Liver (tissue), 9 donors: ENCODE results near the gene DPYSL4. TPM values are rescaled to one million over a fixed set of nuclear protein-coding genes. Genes with fewer than 3 reads are reported as not detected.

Experiments used
- DNase-seq: peaks from one replicate; pipeline ENCODE4 v3.0.0-alpha.2; 2017; ENCODE audit warnings: low spot score
- H3K27ac ChIP-seq, 2 donors: one replicate each; pipeline ENCODE4 v1.7.0; 2013; ENCODE audit warnings: inconsistent platforms in 2 of 2, low read length in 2 of 2, control low read depth in 1 of 2, low read depth in 1 of 2, mild to moderate bottlenecking in 1 of 2
- H3K27me3 ChIP-seq, 4 donors: one replicate each; pipeline versions ENCODE4 v1.6.1 to v1.7.0; 2013; ENCODE audit warnings: low read length in 3 of 4, inconsistent platforms in 1 of 4, mild to moderate bottlenecking in 1 of 4, moderate library complexity in 1 of 4; ENCODE audit not compliant: control insufficient read depth in 4 of 4, insufficient read depth in 4 of 4
- H3K36me3 ChIP-seq, 4 donors: one replicate each; pipeline versions ENCODE4 v1.6.1 to v1.7.0; 2013; ENCODE audit warnings: low read length in 3 of 4, mild to moderate bottlenecking in 3 of 4, low read depth in 1 of 4, moderate library complexity in 1 of 4; ENCODE audit not compliant: control insufficient read depth in 4 of 4, insufficient read depth in 3 of 4
- H3K4me1 ChIP-seq, 4 donors: one replicate each; pipeline versions ENCODE4 v1.6.1 to v1.7.0; 2013; ENCODE audit warnings: low read length in 3 of 4, mild to moderate bottlenecking in 3 of 4, moderate library complexity in 1 of 4; ENCODE audit not compliant: control insufficient read depth in 4 of 4, insufficient read depth in 4 of 4
- H3K4me3 ChIP-seq, 3 donors: one replicate each; pipeline versions ENCODE4 v1.6.1 to v1.7.0; 2013; ENCODE audit warnings: low read length in 3 of 3, control low read depth in 1 of 3, low read depth in 1 of 3, mild to moderate bottlenecking in 1 of 3
- H3K9ac ChIP-seq, 2 donors: one replicate each; pipeline ENCODE4 v1.7.0; 2013; ENCODE audit warnings: low read length in 2 of 2, mild to moderate bottlenecking in 2 of 2, moderate library complexity in 2 of 2, control low read depth in 1 of 2, low read depth in 1 of 2
- H3K9me3 ChIP-seq, 4 donors: one replicate each; pipeline versions ENCODE4 v1.6.1 to v1.7.0; 2013; ENCODE audit warnings: low read length in 3 of 4; ENCODE audit not compliant: control insufficient read depth in 4 of 4
- FOXA1 ChIP-seq: IDR thresholded peaks from 2 replicates; pipeline ENCODE4 v1.6.1; 2016; ENCODE audit warnings: antibody characterized with exemption
- HNF4A ChIP-seq, 2 donors: conservative IDR thresholded peaks; 2 replicates each; pipeline ENCODE4 v1.6.1; 2016; ENCODE audit warnings: antibody characterized with exemption in 2 of 2, mild to moderate bottlenecking in 2 of 2
- HNF4G ChIP-seq: IDR thresholded peaks from 2 replicates; pipeline ENCODE4 v1.6.1; 2016; ENCODE audit warnings: antibody characterized with exemption
- NR2F2 ChIP-seq: IDR thresholded peaks from 2 replicates; pipeline ENCODE4 v1.6.1; 2016; ENCODE audit warnings: antibody characterized with exemption
- RAD21 ChIP-seq, 2 donors: IDR thresholded peaks; 2 replicates each; pipeline ENCODE4 v1.6.1; 2016; ENCODE audit warnings: antibody characterized with exemption in 2 of 2, mild to moderate bottlenecking in 2 of 2
- RXRA ChIP-seq, 2 donors: IDR thresholded peaks; 2 replicates each; pipeline ENCODE4 v1.6.1; 2017 to 2018; ENCODE audit warnings: antibody characterized with exemption in 2 of 2, mild to moderate bottlenecking in 1 of 2
- SP1 ChIP-seq: IDR thresholded peaks from 2 replicates; pipeline ENCODE4 v1.6.1; 2018; ENCODE audit warnings: antibody characterized with exemption, mild to moderate bottlenecking
- YY1 ChIP-seq: IDR thresholded peaks from 2 replicates; pipeline ENCODE4 v1.6.1; 2016; ENCODE audit warnings: antibody characterized with exemption, mild to moderate bottlenecking
- WGBS: extraction: QIAGEN DNeasy Blood & Tissue Kit; methylation state at CpG from one replicate; pipeline ENCODE4 v1.1.7; 2013; 5-methylcytosine and 5-hydroxymethylcytosine counted together
- polyA plus RNA-seq, 2 donors: library from polyadenylated mRNA; stranded (reverse) in 1 of 2; unstranded in 1 of 2; fragments of 200-250 nt in 1 of 2; fragments of >200 nt in 1 of 2; fragmentation: Nextera tagmentation in 1 of 2; extraction: Ambion mirVana in 1 of 2; gene quantifications; one replicate each; pipeline versions ENCODE4 v1.2.1 to v1.2.3, GENCODE V29; 2013 to 2015
- total RNA-seq, 2 donors: library from RNA; depleted of rRNA; stranded (reverse); fragments of >200 nt; gene quantifications; one replicate each; pipeline ENCODE4 v1.2.3, GENCODE V29; 2014
- TF ChIP-seq, protein P1 (sequence below): fragments of 150-350 bp; IDR thresholded peaks from 2 replicates; pipeline ENCODE4 v1.5.1; 2017; ENCODE audit warnings: improper control_type of control experiment, low read depth, low read length; ENCODE audit not compliant: missing input control
- TF ChIP-seq, protein P2 (sequence below): IDR thresholded peaks from 2 replicates; pipeline ENCODE4 v1.6.1; 2016; ENCODE audit warnings: antibody characterized with exemption, mild to moderate bottlenecking
- TF ChIP-seq, protein P3 (sequence below): IDR thresholded peaks from 2 replicates; pipeline ENCODE4 v1.6.1; 2016; ENCODE audit warnings: antibody characterized with exemption
- TF ChIP-seq, protein P4 (sequence below): IDR thresholded peaks from 2 replicates; pipeline ENCODE4 v1.6.1; 2016; ENCODE audit warnings: antibody characterized with exemption
- donor health status: healthy.
- donor health status: healthy.
- donor health status: healthy.
- donor health status: healthy.
- donor health status: healthy.

Gene DPYSL4
- total and polyA plus RNA-seq, 4 donors, result 0.19 to 2.2 (median 0.26) TPM

DNA sequence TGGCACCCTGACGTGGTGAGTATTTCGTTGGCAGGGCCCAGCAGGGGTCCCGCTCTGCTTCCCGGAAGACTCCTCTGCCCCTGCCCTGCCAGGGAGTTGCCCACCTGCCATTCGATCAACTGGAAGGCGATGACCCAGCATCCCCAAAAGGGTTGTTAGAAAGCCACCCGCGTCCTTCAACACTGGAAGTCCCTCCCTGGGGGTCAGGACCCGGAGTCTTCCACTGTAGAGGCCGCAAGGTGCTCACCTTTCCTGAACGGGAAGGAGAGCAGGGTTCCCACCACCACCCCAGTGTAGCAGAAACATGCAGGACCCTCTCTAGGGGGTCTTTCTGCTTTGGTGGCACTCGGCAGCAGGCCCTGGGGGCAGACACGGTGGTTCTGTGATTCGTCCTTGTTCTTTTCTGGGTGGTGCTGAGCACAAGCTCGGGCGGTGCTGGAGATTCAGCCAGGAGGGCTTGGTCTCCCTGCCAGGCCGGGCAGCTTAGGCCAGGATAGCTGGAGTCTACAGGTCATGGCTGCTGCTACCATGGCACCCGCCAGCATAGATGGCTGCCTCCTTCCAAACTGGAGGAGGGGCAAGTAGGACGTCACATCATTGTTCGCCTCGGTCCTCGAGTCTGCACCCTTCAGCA lies 19.6 kb upstream of the DPYSL4 start (continued):
- TF ChIP-seq RXRA (IDR thresholded peaks at IDR 0.05), result no peak

DNA sequence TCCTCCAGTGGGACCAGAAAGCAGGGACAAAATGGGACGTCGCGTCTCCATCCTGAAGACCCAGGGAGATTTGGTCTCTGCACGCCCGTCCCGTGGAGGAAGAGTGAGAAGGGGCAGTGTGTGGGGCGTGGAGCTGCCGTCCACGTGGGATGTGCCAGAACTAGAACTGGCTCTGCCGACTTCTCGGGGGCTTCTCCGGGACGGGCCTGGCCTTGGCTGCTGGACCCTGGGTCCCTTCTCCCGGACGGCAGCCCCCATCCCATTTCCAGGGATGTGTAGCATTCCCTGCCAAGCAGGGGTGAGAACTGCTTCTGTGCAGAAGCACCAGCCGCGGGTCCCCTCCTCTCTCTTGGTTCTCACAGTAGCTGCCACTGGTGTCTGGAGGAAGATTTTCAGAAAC lies 18.8 kb upstream of the DPYSL4 start:
- no peak for DNase-seq
- no peak overlapping the region for H3K27ac ChIP-seq
- TF ChIP-seq, protein P1, sequence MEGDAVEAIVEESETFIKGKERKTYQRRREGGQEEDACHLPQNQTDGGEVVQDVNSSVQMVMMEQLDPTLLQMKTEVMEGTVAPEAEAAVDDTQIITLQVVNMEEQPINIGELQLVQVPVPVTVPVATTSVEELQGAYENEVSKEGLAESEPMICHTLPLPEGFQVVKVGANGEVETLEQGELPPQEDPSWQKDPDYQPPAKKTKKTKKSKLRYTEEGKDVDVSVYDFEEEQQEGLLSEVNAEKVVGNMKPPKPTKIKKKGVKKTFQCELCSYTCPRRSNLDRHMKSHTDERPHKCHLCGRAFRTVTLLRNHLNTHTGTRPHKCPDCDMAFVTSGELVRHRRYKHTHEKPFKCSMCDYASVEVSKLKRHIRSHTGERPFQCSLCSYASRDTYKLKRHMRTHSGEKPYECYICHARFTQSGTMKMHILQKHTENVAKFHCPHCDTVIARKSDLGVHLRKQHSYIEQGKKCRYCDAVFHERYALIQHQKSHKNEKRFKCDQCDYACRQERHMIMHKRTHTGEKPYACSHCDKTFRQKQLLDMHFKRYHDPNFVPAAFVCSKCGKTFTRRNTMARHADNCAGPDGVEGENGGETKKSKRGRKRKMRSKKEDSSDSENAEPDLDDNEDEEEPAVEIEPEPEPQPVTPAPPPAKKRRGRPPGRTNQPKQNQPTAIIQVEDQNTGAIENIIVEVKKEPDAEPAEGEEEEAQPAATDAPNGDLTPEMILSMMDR, result no peak
- TF ChIP-seq HNF4G (no peak), SP1 (no peak), RAD21 (IDR thresholded peaks at IDR 0.05) (no peak), HNF4A (conservative IDR thresholded peaks at IDR 0.05) (no peak)
- TF ChIP-seq, protein P2, sequence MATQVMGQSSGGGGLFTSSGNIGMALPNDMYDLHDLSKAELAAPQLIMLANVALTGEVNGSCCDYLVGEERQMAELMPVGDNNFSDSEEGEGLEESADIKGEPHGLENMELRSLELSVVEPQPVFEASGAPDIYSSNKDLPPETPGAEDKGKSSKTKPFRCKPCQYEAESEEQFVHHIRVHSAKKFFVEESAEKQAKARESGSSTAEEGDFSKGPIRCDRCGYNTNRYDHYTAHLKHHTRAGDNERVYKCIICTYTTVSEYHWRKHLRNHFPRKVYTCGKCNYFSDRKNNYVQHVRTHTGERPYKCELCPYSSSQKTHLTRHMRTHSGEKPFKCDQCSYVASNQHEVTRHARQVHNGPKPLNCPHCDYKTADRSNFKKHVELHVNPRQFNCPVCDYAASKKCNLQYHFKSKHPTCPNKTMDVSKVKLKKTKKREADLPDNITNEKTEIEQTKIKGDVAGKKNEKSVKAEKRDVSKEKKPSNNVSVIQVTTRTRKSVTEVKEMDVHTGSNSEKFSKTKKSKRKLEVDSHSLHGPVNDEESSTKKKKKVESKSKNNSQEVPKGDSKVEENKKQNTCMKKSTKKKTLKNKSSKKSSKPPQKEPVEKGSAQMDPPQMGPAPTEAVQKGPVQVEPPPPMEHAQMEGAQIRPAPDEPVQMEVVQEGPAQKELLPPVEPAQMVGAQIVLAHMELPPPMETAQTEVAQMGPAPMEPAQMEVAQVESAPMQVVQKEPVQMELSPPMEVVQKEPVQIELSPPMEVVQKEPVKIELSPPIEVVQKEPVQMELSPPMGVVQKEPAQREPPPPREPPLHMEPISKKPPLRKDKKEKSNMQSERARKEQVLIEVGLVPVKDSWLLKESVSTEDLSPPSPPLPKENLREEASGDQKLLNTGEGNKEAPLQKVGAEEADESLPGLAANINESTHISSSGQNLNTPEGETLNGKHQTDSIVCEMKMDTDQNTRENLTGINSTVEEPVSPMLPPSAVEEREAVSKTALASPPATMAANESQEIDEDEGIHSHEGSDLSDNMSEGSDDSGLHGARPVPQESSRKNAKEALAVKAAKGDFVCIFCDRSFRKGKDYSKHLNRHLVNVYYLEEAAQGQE, result no peak
- TF ChIP-seq, protein P3, sequence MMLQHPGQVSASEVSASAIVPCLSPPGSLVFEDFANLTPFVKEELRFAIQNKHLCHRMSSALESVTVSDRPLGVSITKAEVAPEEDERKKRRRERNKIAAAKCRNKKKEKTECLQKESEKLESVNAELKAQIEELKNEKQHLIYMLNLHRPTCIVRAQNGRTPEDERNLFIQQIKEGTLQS, result no peak
- 89% methylated on average over 17 of the region's 17 CpGs for WGBS
- no peak overlapping the region for H3K9ac ChIP-seq
- H3K4me3 ChIP-seq, result no peak overlapping the region
- H3K4me1 ChIP-seq, result peaks cover 0 to 3% (median 0%) of the 10 kb centered on the region in 4 donors
- H3K9me3 ChIP-seq, result no peaks in the 10 kb centered on the region
- H3K27me3 ChIP-seq, result peaks cover 0 to 3% (median 2%) of the 10 kb centered on the region in 4 donors
- no peaks in the 10 kb centered on the region for H3K36me3 ChIP-seq

DNA sequence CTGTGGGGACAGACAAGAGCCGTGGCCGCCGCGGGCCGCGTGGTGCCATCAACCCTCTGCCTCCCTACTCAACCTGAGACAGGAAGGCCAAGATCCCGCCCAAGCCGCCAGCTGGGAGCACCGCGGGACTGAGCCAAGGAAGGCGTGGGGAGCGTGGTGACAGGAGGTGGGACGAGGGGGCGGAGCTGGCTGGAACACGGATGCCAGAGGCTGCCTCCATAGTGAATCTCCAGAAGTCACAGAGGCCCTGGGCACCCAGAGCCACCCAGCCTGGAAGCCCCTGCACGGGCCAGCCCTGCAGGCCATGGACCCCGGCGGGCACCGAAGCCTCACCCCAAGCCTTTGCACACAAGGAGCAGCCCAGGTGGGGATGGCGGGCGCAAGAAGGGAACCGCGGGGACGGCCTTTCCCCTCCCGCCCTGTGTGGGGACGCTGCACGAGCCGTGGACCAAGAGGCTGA lies 18.1 kb upstream of the DPYSL4 start:
- DNase-seq, result no peak
- no peaks in the 10 kb centered on the region for H3K9me3 ChIP-seq
- no peak overlapping the region for H3K27ac ChIP-seq
- no peak overlapping the region for H3K4me3 ChIP-seq
- WGBS, result 87% methylated on average over 28 of the region's 28 CpGs
- H3K27me3 ChIP-seq, result peaks cover 0 to 3% (median 2%) of the 10 kb centered on the region in 4 donors
- no peak overlapping the region for H3K9ac ChIP-seq
- TF ChIP-seq HNF4G (no peak), FOXA1 (no peak), YY1 (no peak), NR2F2 (no peak), RAD21 (IDR thresholded peaks at IDR 0.05) (no peak)
- TF ChIP-seq, protein P4, sequence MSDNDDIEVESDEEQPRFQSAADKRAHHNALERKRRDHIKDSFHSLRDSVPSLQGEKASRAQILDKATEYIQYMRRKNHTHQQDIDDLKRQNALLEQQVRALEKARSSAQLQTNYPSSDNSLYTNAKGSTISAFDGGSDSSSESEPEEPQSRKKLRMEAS, result no peak
- no peaks in the 10 kb centered on the region for H3K36me3 ChIP-seq
- H3K4me1 ChIP-seq, result no peaks in the 10 kb centered on the region
